Measurements from ENCODE around the gene ITPR2.
"Not testable (repeated sequence)": the region's sequence is repeated elsewhere in the genome, so short reads cannot be mapped to it uniquely, and the experiment has no call there.

The ITPR2 gene

GRCh38 chr12:26551385-26551784, 281.6 kb downstream of the ITPR2 start:
- DNase-seq = no peak

GRCh38 chr12:26548227-26548626, 284.8 kb downstream of the ITPR2 start:
- DNase-seq = no peak

GRCh38 chr12:26546535-26547314, 286.3 kb downstream of the ITPR2 start:
- DNase-seq = no peak

- DNase-seq = no peak
Measured at GRCh38 chr12:26539131-26539530, 293.9 kb downstream of the ITPR2 start.

- no peak for DNase-seq
Measured at GRCh38 chr12:26537651-26538050, 295.3 kb downstream of the ITPR2 start.

- no peak for DNase-seq
Measured at GRCh38 chr12:26537126-26537525, 295.9 kb downstream of the ITPR2 start.

- DNase-seq = no peak
Measured at GRCh38 chr12:26535826-26536225, 297.2 kb downstream of the ITPR2 start.

GRCh38 chr12:26534071-26534470, 298.9 kb downstream of the ITPR2 start:
- DNase-seq = no peak

GRCh38 chr12:26533211-26533610, 299.8 kb downstream of the ITPR2 start:
- DNase-seq = no peak

GRCh38 chr12:26530461-26530860, 302.5 kb downstream of the ITPR2 start:
- DNase-seq = no peak

- DNase-seq = no peak
Measured at GRCh38 chr12:26528943-26529342, 304.1 kb downstream of the ITPR2 start.

- no peak for DNase-seq
Measured at GRCh38 chr12:26527682-26528081, 305.3 kb downstream of the ITPR2 start.

GRCh38 chr12:26524862-26525465, 308.0 kb downstream of the ITPR2 start:
- no peak for DNase-seq

GRCh38 chr12:26523708-26524150, 309.3 kb downstream of the ITPR2 start:
- DNase-seq = no peak

GRCh38 chr12:26520869-26521268, 312.1 kb downstream of the ITPR2 start:
- DNase-seq = no peak

GRCh38 chr12:26520109-26520508, 312.9 kb downstream of the ITPR2 start:
- no peak for DNase-seq

GRCh38 chr12:26519462-26519861, 313.5 kb downstream of the ITPR2 start:
- DNase-seq = no peak

GRCh38 chr12:26517320-26517719, 315.7 kb downstream of the ITPR2 start:
- not testable (repeated sequence) for DNase-seq

GRCh38 chr12:26514364-26514763, 318.6 kb downstream of the ITPR2 start:
- no peak for DNase-seq

GRCh38 chr12:26513363-26514043, 319.5 kb downstream of the ITPR2 start:
- DNase-seq = no peak

GRCh38 chr12:26512213-26512612, 320.8 kb downstream of the ITPR2 start:
- DNase-seq = no peak

- DNase-seq = no peak
Measured at GRCh38 chr12:26510354-26510674, 322.7 kb downstream of the ITPR2 start.

GRCh38 chr12:26507613-26508012, 325.4 kb downstream of the ITPR2 start:
- no peak for DNase-seq

- no peak for DNase-seq
Measured at GRCh38 chr12:26499979-26500640, 332.9 kb downstream of the ITPR2 start.

Data from GF-D8 (cell line).